AG04450 (cell line): Measurements from ENCODE around the gene ORM2. TPM values are rescaled to one million over a fixed set of nuclear protein-coding genes. Genes with fewer than 3 reads are reported as not detected.

Source experiments
- CTCF ChIA-PET: fragments of 300-600, 350-600 bp; formaldehyde crosslinking; extraction: SDS; loops from one replicate; lab custom pipeline; 2022; ENCODE audit warnings: antibody characterized with exemption, inconsistent platforms; lab: Charles Lee
- POLR2A ChIA-PET: fragments of 350-600 bp; formaldehyde crosslinking; extraction: SDS; loops from one replicate; lab custom pipeline; 2021; ENCODE audit warnings: antibody characterized with exemption, inconsistent platforms; lab: Yijun Ruan, JAX
- DNase-seq: peaks from one replicate; pipeline ENCODE4 v3.0.0-alpha.2; 2011; ENCODE audit warnings: low read depth, low spot score
- H3K27ac ChIP-seq: one replicate; pipeline ENCODE4 v1.5.1; 2012; ENCODE audit warnings: low read depth, low read length, control low read depth
- H3K27me3 ChIP-seq: one replicate; pipeline ENCODE4 v1.6.0; 2012; ENCODE audit warnings: low read length; ENCODE audit not compliant: control insufficient read depth, insufficient read depth
- H3K4me3 ChIP-seq: 2 replicates; pipeline ENCODE4 v1.5.1; 2011; ENCODE audit warnings: mild to moderate bottlenecking, low read depth, low read length, control low read depth
- H3K9me3 ChIP-seq: 2 replicates; pipeline ENCODE4 v1.5.1; 2012; ENCODE audit warnings: low read length; ENCODE audit not compliant: control insufficient read depth, insufficient read depth
- polyA plus RNA-seq: library from polyadenylated mRNA; depleted of rRNA; stranded (reverse); fragments of >200 nt; gene quantifications from 2 replicates; pipeline ENCODE4 v1.2.3, GENCODE V29; 2011
- TF ChIP-seq, protein P1 (sequence below): IDR thresholded peaks from 2 replicates; pipeline ENCODE4 v1.5.1; 2011; ENCODE audit warnings: low read depth, low read length, control low read depth, inconsistent platforms

Gene ORM2
- polyA plus RNA-seq, 1 experiment, result not detected

DNA sequence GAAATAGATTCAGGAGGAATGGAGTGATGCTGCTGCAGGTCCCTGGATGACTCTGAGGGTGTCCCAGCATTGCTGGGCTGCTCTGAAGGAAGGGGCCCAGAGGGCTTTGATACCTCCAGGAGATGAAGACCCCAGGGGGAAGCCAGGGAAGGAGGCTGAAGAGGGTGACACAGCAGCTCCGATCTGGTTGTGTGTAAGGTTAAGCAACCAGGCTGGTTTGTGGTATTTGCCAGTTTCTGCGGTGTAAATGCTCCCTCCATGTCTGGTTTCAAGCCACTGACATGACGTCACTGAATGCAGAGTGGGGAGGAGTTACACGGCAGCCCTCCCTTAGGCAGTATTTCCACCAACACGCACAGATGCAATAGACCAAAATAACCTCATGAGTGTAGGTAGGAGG, 46.7 kb upstream of the ORM2 start:
- Histone ChIP-seq H3K9me3 (peaks cover 2% of the 10 kb centered on the region; the same call in 1 of the 2 replicates), H3K27ac (peak overlapping the region; percentile 73), H3K27me3 (no peaks in the 10 kb centered on the region), H3K4me3 (no peak overlapping the region)
- TF ChIP-seq, protein P1, sequence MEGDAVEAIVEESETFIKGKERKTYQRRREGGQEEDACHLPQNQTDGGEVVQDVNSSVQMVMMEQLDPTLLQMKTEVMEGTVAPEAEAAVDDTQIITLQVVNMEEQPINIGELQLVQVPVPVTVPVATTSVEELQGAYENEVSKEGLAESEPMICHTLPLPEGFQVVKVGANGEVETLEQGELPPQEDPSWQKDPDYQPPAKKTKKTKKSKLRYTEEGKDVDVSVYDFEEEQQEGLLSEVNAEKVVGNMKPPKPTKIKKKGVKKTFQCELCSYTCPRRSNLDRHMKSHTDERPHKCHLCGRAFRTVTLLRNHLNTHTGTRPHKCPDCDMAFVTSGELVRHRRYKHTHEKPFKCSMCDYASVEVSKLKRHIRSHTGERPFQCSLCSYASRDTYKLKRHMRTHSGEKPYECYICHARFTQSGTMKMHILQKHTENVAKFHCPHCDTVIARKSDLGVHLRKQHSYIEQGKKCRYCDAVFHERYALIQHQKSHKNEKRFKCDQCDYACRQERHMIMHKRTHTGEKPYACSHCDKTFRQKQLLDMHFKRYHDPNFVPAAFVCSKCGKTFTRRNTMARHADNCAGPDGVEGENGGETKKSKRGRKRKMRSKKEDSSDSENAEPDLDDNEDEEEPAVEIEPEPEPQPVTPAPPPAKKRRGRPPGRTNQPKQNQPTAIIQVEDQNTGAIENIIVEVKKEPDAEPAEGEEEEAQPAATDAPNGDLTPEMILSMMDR, result no peak
- ChIA-PET CTCF (interaction anchor here (1.3 to 16.9 kb wide), 3 partner anchors 8 to 174 kb away, joined by 3 to 348 read pairs (median 11); no protein-coding TSS in a partner anchor), POLR2A (interaction anchor here (0.6 kb wide), 1 partner anchor 21 kb away, joined by 3 read pairs; no protein-coding TSS in a partner anchor)
- peak; percentile 75 for DNase-seq

DNA sequence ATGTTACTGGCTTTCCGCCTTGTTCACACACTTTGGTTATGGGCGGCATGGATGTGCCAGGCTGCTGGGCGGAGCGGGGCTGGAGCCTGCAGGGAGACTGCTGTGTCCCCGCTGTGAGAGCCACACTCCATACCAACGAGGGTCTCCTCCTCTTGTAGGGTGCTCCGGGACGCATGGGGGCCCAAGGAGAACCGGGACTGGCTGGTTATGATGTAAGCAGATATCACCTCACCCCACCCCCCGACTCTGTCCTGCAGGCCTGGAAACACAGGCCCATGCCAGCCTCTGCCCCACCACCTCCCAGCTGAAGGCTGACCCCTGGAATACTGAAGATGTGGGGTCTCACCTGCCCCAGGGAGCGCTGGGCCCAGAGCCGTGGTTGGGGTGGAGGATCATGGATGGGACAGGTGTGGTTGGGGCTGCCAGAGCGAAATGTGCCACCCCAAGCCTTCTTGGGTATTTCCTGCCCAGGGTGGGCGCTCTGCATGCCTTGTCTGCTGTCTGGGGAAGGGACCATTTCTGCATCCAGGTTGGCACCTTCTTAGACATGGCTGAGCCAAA, 46.0 kb upstream of the ORM2 start:
- Histone ChIP-seq H3K27ac (no peak overlapping the region), H3K9me3 (peaks cover 2% of the 10 kb centered on the region; the same call in 1 of the 2 replicates), H3K27me3 (no peaks in the 10 kb centered on the region), H3K4me3 (no peak overlapping the region)
- ChIA-PET POLR2A (no interaction called here), CTCF (interaction anchor here (16.9 kb wide), 1 partner anchor 175 kb away, joined by 348 read pairs; no protein-coding TSS in a partner anchor)
- TF ChIP-seq, protein P1, result no peak
- DNase-seq, result no peak

DNA sequence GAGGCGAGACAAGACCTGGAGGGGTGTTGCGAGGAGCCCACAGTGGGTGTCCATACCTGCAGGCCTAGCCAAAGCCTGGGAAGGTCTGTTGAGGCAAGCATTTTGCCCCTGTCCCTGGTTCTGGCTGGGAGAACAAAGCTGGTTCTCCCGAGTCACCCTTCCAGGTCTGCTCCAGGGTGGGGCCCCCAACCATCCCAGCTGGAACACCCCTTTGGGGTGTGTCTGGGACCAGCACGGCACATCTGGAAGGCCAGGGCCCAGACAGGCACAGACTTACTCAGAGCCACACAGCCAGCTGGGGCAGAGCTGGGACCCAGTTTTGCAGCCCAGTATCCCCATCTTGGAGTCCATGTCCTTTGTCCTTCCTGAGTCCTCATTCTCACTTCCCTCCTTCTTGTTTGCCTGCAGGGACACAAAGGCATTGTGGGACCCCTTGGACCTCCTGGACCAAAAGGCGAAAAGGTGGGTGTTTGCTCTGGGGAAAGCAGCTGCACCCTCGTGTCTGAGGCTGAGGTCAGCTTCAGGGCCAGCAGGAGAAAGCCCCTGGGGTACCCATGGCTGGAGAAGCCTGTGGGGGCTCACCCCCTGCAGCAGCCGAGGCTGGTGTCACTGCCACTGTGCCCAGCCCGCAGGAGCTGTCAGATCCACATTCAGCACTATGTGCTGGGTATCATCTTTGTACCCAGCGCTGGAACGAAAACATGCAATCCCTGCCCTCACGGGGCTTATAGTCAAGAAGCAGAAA, 45.2 kb upstream of the ORM2 start:
- TF ChIP-seq, protein P1, result no peak
- ChIA-PET CTCF (interaction anchor here (1.2 to 16.9 kb wide), 3 partner anchors 98 to 202 kb away, joined by 3 to 348 read pairs (median 16); no protein-coding TSS in a partner anchor), POLR2A (interaction anchor here (0.6 kb wide), 1 partner anchor 20 kb away, joined by 4 read pairs; no protein-coding TSS in a partner anchor)
- Histone ChIP-seq H3K27me3 (no peaks in the 10 kb centered on the region), H3K27ac (peak overlapping the region; percentile 43), H3K9me3 (peaks cover 2% of the 10 kb centered on the region; the same call in 1 of the 2 replicates), H3K4me3 (no peak overlapping the region)
- no peak for DNase-seq

DNA sequence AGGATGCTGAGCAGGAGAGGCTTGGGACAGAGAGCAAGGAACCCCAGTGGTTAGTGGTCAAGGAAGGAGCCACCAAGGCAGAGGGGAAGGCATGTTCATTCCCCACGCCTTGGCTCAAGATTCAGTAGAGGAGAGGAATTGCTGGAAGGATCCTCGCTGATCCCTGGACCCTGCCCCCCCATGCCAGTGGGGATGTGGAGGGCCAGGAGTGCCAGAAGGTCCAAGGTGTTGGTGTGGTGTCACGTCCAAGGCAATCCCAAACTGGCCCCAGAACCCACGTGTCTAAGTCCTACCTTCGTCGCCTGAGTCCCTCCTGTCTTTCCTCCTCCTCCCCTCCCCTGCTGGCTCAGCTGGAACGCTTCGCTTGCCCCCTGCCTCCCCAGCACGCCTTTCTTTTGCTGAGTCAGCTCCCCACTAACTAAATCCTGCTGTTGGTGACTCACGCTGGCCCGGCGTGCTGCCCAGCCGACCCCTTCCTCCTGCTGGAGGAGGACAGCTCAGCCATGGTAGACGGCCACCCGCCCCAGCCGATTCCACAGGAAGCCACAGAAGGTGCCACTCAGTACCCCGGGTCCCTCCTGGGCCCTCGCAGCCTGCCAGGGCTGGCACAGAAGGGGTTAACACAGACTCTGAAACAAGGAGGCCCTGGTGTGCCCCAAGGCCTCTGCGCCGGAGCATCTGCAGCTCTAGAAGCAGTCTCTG, 44.4 kb upstream of the ORM2 start:
- Histone ChIP-seq H3K27ac (peak overlapping the region; percentile 58), H3K9me3 (peaks cover 2% of the 10 kb centered on the region; the same call in 1 of the 2 replicates), H3K27me3 (no peaks in the 10 kb centered on the region), H3K4me3 (no peak overlapping the region)
- CTCF ChIA-PET, result interaction anchor here (1.2 to 16.9 kb wide), 4 partner anchors 99 to 203 kb away, joined by 3 to 348 read pairs (median 10); partner anchors contain the start of gene COL27A1
- TF ChIP-seq, protein P1, result peak; percentile 29; the same call in 1 of the 2 replicates
- peak; percentile 78 for DNase-seq
- POLR2A ChIA-PET, result interaction anchor here (0.6 to 1.1 kb wide), 2 partner anchors 8 to 19 kb away, joined by 3 to 4 read pairs; no protein-coding TSS in a partner anchor
